ENCODE results near the gene FYB2. TPM values are rescaled to one million over a fixed set of nuclear protein-coding genes. Genes with fewer than 3 reads are reported as not detected.

The FYB2 gene
- total RNA-seq, 1 donor from 2014 or later = 1.7 TPM

GRCh38 chr1:56817716-56818463 lies 1.3 kb downstream of the FYB2 start:
- no peak for TF ChIP-seq CTCF (IDR thresholded peaks at IDR 0.05)
- H3K27ac ChIP-seq = no peak overlapping the region
- intact Hi-C loops (cut with DNase I) = no loop called here

DNA sequence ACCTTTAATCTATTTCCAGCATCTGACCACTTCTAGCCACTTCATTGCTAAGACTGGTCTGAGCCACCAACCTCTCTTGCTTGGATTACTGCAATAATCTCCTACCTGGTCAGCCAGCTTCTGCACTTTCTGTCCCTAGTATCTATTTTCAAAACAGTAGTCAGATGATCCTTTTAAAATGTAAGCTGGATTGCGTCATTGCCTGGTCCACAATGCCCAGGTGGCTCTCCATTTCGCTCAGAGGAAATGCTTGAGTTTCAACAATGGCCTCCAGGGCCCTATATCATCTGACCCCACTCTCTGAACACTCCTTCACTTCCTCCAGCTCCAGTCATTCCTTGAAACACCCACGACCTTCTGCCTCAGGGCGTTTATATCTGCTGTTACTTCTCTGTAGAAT lies 2.3 kb downstream of the FYB2 start:
- peaks cover 4% of the 10 kb centered on the region for H3K27me3 ChIP-seq
- intact Hi-C loops (cut with DNase I) = no loop called here
- H3K4me3 ChIP-seq = no peak overlapping the region
- no peaks in the 10 kb centered on the region for H3K36me3 ChIP-seq
- DNase-seq = no peak
- no peaks in the 10 kb centered on the region for H3K9me3 ChIP-seq
- no peaks in the 10 kb centered on the region for H3K4me1 ChIP-seq
- TF ChIP-seq CTCF (IDR thresholded peaks at IDR 0.05) = no peak
- H3K27ac ChIP-seq = no peak overlapping the region
- ATAC-seq = no peak

More at GRCh38 chr1:56817716-56818463, 1.3 kb downstream of the FYB2 start:
- Histone ChIP-seq H3K27me3 (peaks cover 4% of the 10 kb centered on the region), H3K4me1 (no peaks in the 10 kb centered on the region), H3K9me3 (no peaks in the 10 kb centered on the region), H3K36me3 (no peaks in the 10 kb centered on the region), H3K4me3 (no peak overlapping the region)
- DNase-seq (no peak), ATAC-seq (no peak)

- no peak overlapping the region for H3K27ac ChIP-seq
- DNase-seq (no peak), ATAC-seq (no peak)
- no peak for TF ChIP-seq CTCF (IDR thresholded peaks at IDR 0.05)
- no peak overlapping the region for H3K4me3 ChIP-seq
- H3K9me3 ChIP-seq = no peaks in the 10 kb centered on the region
- H3K27me3 ChIP-seq = peaks cover 4% of the 10 kb centered on the region
- H3K4me1 ChIP-seq = no peaks in the 10 kb centered on the region
- H3K36me3 ChIP-seq = no peaks in the 10 kb centered on the region
- intact Hi-C loops (cut with DNase I) = no loop called here
Observed at GRCh38 chr1:56816264-56816663, 2.9 kb downstream of the FYB2 start.

GRCh38 chr1:56814205-56814604 lies 5.0 kb downstream of the FYB2 start:
- no peaks in the 10 kb centered on the region for H3K36me3 ChIP-seq
- H3K9me3 ChIP-seq = no peaks in the 10 kb centered on the region
- H3K27ac ChIP-seq = no peak overlapping the region
- H3K27me3 ChIP-seq = peaks cover 4% of the 10 kb centered on the region
- DNase-seq (no peak), ATAC-seq (no peak)
- TF ChIP-seq CTCF (IDR thresholded peaks at IDR 0.05) = no peak
- no peaks in the 10 kb centered on the region for H3K4me1 ChIP-seq
- intact Hi-C loops (cut with DNase I) = no loop called here
- H3K4me3 ChIP-seq = no peak overlapping the region

- peak; percentile 79 for ATAC-seq
- Histone ChIP-seq H3K27ac (no peak overlapping the region), H3K36me3 (no peaks in the 10 kb centered on the region), H3K9me3 (no peaks in the 10 kb centered on the region), H3K4me3 (no peak overlapping the region), H3K27me3 (no peaks in the 10 kb centered on the region), H3K4me1 (no peaks in the 10 kb centered on the region)
- no peak for DNase-seq
- TF ChIP-seq CTCF (IDR thresholded peaks at IDR 0.05) = no peak
- intact Hi-C loops (cut with DNase I) = no loop called here
Observed at GRCh38 chr1:56811331-56811730, 7.9 kb downstream of the FYB2 start.

Data from upper lobe of right lung (tissue), 1 donor.